Limb (tissue), 2 donors: ENCODE measurements around the gene PLXNA2.

Experiments used
- DNase-seq, 2 donors: peaks; one replicate each; pipeline ENCODE4 v3.0.0-alpha.2; 2016; ENCODE audit errors: extremely low spot score in 2 of 2

The PLXNA2 gene

GRCh38 chr1:208100906-208101305 lies 143.3 kb downstream of the PLXNA2 start:
- DNase-seq, result no peak

GRCh38 chr1:208100106-208100505 lies 144.1 kb downstream of the PLXNA2 start:
- DNase-seq, result no peak

- no peak for DNase-seq
Observed at GRCh38 chr1:208098773-208099172, 145.4 kb downstream of the PLXNA2 start.

- DNase-seq, result peak in 1 of 2 donors; percentile 67
Observed at GRCh38 chr1:208093754-208094719, 150.1 kb downstream of the PLXNA2 start.

- DNase-seq, result no peak
Observed at GRCh38 chr1:208093046-208093445, 151.1 kb downstream of the PLXNA2 start.

- no peak for DNase-seq
Observed at GRCh38 chr1:208090388-208091301, 153.5 kb downstream of the PLXNA2 start.

- no peak for DNase-seq
Observed at GRCh38 chr1:208089761-208090370, 154.3 kb downstream of the PLXNA2 start.

- DNase-seq, result no peak
Observed at GRCh38 chr1:208089149-208089548, 155.0 kb downstream of the PLXNA2 start.

GRCh38 chr1:208088319-208088718 lies 155.9 kb downstream of the PLXNA2 start:
- no peak for DNase-seq

- DNase-seq, result no peak
Observed at GRCh38 chr1:208085655-208086515, 158.3 kb downstream of the PLXNA2 start.

- no peak for DNase-seq
Observed at GRCh38 chr1:208084764-208085163, 159.4 kb downstream of the PLXNA2 start.

- DNase-seq, result no peak
Observed at GRCh38 chr1:208084220-208084619, 160.0 kb downstream of the PLXNA2 start.

- DNase-seq, result no peak
Observed at GRCh38 chr1:208083715-208084085, 160.5 kb downstream of the PLXNA2 start.

- DNase-seq, result no peak
Observed at GRCh38 chr1:208083016-208083714, 161.0 kb downstream of the PLXNA2 start.

- DNase-seq, result peak in 1 of 2 donors; percentile 48
Observed at GRCh38 chr1:208081972-208082371, 162.2 kb downstream of the PLXNA2 start.

GRCh38 chr1:208080396-208081286 lies 163.5 kb downstream of the PLXNA2 start:
- no peak for DNase-seq

- no peak for DNase-seq
Observed at GRCh38 chr1:208079161-208079560, 165.0 kb downstream of the PLXNA2 start.

- no peak for DNase-seq
Observed at GRCh38 chr1:208078752-208079151, 165.4 kb downstream of the PLXNA2 start.
